ENCODE measurements around the gene DCST2.

Gene DCST2

DNA sequence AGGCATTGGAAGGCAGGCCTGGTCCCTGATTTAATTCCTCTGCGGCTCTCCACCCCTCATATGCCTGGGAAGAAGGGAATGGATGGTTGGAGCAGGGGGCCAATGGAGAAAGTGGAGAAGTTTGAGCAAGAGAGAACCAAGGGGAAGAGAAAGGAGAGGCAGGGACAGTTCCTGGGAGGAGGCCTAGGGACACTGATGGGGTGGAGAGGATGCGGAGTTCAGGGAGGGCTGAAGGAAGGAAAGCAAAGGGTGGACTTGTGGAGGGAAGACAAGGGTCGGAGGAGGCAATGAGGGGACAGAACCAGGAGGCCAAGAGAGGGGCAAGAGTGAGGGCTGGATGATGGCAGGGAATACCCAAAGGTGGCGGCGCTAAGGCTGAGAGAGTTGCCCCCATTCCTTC is 23.8 kb downstream of the DCST2 start:
- DNase-seq (ENCODE audit: low read depth), result no peak

DNA sequence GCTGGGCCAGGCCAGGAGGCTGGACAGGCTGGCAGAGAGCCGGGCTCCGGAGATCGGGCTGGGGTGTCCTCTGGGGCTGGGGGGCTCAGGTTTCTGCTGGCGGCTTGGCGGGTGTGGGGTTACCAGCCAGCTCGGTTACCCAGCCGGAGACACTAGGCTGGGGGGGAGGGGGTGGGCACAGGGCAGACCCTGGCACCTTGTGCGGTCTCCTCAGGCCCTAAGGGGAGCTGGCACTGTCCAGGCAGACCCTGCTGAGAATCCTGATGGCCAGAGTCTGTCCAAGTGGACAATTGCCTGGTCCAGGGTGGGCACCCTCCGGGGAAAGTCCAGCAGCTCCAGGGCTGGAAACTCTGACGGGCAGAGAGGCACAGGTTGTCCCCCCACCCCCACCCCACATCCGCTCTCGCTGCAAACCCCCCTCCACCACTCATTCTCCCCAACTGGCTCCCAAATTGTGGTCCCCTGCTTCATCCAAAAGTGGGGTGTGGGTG is 24.3 kb downstream of the DCST2 start:
- no peak for DNase-seq (ENCODE audit: low read depth)

DNA sequence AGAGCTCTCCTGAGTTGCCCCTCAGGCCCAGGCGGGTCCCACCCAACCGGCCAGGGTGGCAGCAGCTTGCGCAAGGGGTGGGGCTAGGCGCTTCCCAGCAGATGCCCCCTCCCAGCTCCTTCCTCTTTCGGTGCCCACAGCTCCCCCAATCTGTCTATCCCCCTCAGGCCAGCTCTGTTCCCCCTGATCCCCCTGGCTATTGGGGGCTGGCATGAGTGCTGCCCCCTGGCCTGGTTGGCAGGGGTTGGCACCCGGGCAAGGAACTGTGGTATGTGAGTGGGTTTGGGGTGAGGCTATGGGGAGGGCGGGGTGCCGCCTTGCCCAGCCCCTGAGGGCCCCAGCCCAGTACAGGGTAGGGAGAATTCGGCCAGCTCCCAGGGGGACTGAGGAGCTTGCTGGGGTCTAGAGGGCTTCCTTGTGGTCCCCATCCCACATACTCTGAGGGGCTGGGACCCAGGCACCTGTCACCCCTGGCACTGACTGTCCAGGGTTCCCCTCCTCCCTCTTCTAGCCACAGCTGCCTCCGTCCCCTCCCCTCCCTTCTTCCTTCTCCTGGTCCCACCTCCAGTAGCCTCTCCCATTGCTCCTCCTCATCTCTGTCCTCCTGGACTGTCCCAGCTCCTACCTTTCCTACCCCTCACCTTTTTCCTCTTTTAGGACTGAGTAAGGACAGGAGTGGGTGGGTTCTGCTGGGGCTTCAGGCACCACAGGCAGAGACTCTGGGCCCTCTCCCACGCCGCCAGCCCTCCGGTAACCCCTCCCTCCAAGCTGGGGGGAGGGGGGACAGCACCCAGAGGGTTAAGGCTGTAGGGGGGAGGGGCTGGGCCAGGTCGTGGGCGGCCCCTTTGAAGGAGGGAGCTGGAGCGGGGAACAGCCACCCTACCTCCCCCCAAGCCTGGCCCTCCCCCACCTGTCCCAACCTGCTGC is 25.3 kb downstream of the DCST2 start:
- no peak for DNase-seq (ENCODE audit: low read depth)

DNA sequence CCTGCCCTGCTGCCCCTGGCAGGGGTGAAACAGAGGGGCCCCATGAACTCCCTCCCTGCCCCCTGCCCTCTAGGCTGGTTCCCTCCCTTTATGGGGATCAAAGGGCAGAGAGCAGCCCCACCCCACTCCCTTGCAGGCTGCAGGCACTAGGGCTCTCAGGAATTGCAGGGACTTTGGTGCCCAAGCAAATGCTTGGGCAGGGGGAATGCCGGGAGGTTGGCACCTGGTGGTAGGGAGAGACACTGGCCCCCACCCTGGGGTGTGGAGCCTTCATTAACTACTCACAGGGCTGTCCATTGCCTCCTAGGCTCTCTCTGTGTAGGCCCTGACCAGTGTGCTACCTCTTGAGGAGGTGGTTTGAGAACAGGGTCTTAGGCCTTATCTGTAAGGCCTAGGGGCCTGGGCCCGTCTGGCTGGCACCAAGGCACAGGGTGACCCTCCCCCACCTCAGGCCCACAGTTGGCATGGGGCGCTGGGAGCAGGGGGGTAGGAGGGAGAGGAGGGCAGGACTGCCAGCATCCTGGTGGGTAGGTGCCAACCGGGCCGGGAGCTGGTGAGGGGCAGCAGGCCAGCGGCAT is 26.2 kb downstream of the DCST2 start:
- DNase-seq (ENCODE audit: low read depth), result no peak

DNA sequence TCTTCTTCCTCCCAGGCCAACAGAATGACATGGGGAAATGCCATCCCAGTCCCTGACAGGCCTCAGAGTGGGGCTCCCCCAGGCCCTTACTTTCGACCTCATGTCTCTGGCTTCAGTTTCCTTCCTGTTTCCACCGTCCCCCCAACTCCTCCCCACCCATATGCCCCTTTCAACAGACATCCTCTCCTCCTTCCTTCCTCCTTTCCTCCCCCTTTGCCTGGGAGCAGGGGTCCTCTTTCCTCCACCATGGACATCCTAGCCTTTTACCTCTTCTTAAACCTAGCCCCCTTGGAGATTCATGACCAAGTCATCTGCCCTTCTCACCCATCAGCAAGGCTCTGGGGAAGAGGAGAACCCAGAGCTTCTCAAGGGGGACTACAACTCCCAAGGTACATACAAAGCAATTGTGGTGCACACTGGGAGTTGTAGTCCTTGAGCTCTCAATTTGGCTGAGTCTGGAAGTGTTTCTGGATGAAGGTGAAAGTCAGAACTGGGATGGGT is 26.9 kb downstream of the DCST2 start:
- DNase-seq (ENCODE audit: low read depth), result no peak

DNA sequence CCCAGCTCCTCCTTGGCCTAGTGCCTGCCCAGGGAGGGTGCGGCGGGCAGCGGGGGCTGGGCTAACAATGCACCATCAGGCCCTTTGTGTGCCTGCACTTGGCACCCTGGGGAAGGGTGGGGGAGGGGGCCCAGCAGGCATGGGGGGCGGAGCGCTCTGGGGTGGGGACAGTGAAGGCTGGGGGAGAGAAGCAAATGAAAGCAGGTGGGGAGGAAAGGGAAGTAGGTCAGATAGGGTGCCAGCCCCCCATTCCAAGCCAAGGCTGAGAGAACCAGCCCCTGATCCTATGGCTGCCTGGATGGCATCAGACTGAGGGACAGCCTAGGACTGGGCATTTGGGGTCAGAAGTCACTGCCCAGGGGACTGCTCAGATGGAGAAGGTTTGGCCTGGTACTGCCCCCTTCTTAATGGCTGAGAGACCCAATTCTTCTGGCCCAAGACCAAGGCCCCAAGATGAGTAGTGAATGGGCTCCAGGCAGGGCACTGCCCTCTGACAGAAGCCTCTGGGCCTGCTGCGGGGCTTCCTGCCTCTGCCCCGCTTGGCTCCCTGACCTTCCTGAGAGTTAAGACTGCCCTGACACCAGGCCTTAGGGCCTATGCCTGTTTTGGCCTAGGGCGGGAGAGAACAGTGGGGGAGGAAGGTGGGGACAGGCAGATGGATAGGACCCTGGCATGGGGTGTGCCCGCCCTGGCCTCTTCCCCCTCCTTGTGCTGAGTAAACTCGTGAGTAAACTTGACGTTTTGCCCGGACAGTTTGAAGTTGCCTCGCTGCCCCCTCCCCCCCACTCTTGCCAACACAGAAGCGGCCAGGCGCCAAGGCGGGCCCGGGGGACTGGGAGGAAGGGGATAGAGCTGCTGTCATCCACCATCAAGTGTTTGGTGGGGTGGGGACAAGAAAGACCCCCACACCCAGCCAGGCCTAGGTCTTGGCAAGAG is 28.2 kb downstream of the DCST2 start:
- DNase-seq (ENCODE audit: low read depth), result no peak

DNA sequence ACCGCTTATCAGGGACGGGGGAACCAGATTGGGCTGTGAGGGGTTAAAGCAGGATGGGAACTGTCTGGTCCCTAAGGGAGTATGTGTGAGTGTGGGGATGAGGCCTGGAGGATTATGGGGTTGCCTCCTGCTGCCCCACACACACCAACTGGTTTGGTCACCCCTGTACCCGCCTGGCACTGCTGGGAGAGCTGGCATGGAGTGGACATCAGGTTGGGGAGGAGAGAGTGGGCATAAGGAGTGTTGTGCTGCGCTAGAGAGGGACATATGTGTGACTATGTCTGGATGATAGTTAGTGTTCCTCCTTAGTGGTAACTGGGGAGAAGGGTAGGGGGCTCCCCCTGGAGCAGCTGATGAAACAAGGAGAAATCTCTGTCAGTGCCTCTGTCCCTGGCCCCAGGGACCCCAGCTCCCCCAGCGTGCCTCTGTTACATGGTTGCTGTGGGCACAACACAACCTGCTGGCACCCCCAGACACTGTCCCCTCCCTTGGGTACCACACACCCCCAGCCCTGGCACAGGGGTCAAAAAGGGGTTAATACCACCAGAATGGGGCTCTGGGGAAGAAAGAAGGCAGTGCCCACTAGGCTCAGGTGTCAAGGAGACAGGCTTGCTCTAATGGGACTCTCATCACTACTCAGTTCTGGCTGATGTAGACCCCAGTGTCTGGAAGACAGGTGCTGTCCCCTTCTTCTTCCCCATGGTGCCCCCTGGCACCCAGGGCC is 29.1 kb downstream of the DCST2 start:
- no peak for DNase-seq (ENCODE audit: low read depth)

DNA sequence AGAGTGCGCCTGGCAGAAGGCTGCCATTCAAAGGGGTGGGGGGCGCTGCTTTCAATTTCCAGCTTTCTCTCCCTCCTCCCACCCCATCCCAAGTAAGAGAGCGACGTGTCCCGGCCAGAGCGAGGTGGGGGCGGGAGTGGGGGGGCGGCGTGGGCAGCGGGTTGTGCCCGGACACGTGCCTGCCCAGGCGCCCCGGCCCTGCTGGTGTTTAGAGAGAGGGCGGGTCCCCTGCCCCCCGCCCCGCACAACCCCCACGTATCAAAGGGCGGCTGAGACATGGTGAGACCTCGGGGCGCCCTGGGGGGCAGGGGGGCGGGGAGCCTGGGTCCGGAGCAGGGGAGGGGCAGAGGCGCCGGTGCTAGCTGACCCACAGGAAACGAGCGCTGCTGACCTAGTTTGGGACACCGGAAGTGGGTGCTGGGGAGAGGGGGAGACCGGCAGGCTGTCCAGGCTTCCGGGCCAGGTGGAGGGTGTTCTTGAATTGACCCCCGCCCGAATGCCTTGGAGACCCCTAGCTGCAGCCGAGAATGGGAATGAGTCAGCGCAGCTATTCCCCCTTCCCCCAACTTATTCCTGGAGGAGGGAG is 29.7 kb downstream of the DCST2 start:
- DNase-seq (ENCODE audit: low read depth), result no peak

DNA sequence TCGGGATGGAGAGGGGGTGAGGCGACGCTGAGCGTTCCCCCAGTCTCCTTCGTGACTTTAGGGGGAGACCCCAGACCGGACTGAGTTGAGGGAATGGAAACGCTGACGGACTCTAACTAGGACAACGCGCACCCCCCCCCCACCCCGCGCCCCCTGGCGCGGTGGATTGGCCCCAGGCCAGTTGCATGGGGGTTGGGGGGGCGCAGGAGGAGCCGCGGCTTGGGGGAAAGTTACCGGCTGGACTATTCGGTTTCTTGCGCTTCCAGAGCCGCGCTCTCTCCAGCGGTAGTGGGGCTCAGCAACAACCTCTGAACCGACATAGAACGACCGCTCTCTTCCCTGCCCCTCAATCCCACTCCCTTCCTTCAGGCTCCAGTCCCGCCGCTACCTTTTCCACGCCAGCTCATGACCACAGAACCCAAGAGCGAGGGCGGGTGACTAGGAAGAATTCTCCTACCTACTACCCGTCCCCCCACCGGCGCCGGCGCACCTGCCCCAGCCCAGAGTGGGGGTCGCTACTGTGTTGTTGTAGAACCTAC is 30.3 kb downstream of the DCST2 start:
- no peak for DNase-seq (ENCODE audit: low read depth)

DNA sequence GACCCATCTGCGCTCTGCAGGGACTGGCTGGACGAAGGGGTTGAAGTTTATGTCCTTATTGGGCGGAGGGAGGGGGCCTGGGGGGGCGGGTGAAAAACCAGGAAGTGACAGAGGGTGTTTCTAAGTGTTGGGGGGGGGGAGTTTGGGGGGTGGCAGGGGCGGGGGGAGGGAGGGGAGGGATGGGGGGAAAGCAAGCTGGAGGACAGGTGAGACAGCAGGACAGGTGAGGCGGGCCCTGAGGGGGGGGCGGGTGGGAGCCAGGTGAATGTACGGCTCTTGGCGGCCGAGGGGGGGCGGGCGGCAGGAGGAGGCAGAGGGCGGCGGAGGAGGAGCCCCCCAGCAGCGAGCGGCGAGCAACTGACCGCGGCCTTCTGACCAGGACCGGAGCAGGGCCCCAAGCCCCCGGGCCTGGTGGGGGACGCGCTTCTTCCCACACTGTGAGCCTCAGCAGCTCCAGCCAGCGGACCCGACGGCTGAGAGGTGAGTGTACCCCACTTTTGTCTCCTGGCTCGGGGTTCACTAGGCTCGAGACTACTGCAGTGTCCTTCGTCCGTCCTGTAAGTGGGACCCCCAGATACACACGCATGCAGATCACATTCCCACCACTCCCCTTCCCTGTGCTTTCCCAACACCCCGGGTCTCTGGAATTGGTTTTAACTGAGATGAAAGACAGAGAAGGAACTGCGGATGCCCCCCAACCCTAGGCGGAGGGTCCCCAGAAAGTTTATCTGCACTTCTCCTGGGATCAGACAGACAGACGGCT is 30.9 kb downstream of the DCST2 start, which contains the start of gene ZBTB7B:
Gene ZBTB7B, plus strand, starts transcription at position 339 of the 763 bp plus-strand sequence. CDS start 11,859 bp downstream, outside the sequence.
- DNase-seq (ENCODE audit: low read depth), result no peak

DNA sequence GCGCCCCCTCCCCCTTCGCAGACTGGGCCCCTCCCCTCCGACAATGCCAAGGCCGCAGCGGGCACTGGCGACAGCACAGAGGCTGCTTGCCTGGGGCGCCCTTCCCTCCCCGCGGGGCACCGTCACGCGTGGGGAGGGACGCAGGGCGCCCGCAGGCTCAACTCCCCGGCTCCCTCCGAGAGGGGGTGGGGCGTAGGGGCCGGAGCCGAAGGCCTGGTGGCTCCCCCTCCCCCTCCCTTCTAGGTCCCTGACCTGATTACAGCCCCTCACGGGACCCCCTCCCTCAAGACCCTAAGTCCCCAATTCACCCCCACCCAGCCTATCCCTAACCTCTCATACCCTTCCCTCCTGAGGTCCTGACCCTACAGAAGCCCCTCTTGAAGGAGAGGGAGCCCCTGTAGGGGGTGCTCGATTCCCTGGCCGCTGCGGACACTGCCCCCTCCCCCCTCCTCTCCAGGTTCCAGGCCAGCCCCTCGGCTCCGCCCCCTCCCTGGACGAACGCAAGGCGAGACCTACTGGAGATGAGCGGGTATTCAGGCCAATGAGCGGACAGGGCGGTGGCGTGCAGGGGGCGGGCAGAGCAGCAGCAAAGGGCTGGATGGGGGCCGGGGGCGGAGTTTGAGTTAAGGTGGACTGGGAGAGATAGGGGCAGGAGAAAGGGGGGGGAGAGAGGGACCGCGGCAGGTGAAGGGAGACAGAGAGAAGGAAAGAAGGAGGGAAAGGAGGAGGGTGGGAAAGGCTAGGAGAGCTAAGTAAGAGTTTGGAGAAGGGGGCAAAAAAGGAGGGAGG is 31.7 kb downstream of the DCST2 start:
- DNase-seq (ENCODE audit: low read depth), result peak; percentile 85

DNA sequence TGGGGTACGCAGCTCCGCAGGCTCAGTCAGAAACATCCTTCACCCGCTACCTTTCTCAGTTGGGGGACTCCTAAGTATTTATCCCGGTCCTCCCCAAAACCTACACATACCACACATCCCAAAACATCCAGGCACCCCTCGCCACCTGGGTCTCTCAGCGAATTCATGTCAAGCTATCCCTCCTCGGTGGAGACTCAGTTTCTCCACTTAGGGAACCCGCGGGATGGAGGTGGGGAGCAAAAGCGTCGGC is 32.2 kb downstream of the DCST2 start:
- DNase-seq (ENCODE audit: low read depth), result no peak

DNA sequence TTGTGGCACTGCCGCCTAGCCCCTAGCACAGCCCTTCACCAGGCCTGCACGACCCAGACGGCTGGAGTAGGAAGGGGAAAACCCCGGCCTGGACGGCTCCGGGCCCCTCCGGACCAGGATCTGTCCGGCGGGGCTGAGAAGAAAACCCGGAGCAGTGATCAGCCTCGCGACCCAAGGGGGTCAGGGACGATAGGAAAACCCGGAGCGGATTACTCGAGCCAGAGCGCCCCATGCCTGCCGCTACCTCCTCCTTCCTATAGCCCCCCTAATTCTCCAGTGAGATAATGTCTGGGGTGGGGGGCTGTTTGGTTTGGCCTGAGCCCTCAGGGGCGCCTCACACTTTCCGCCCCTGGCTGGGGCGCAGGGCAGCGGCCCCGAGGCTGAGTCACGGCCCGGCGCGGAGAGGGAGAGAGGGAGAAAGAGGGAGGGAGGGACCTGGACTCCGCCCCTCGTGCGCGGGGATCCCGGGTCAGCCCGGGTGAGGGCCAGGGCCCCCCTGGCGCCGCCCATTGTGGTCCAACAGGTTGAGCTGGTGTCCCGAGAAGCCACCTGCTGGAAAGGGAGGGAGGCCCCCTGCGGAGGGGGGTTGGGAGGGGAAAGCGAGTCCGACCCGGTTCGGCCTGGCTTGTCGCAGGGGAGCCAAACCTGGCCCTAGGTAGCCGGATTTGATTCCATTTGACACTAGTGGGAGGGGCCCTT is 32.7 kb downstream of the DCST2 start:
- DNase-seq (ENCODE audit: low read depth), result no peak

DNA sequence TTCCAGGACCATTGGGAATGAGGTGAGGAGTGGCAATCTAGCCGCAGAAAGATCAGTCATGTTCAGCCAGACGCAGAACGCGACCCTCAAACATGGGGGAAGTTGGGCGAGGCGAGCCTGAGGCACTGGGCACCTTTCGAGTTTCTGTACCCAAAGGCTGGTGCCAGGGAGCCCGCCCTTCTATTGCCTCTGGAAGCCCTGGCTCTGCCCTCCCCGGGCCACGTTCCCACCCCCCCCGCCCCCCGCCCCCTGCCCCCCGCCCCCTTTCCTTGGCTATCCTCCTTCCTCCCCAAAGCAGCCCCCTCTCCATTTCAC is 33.2 kb downstream of the DCST2 start:
- no peak for DNase-seq (ENCODE audit: low read depth)

DNA sequence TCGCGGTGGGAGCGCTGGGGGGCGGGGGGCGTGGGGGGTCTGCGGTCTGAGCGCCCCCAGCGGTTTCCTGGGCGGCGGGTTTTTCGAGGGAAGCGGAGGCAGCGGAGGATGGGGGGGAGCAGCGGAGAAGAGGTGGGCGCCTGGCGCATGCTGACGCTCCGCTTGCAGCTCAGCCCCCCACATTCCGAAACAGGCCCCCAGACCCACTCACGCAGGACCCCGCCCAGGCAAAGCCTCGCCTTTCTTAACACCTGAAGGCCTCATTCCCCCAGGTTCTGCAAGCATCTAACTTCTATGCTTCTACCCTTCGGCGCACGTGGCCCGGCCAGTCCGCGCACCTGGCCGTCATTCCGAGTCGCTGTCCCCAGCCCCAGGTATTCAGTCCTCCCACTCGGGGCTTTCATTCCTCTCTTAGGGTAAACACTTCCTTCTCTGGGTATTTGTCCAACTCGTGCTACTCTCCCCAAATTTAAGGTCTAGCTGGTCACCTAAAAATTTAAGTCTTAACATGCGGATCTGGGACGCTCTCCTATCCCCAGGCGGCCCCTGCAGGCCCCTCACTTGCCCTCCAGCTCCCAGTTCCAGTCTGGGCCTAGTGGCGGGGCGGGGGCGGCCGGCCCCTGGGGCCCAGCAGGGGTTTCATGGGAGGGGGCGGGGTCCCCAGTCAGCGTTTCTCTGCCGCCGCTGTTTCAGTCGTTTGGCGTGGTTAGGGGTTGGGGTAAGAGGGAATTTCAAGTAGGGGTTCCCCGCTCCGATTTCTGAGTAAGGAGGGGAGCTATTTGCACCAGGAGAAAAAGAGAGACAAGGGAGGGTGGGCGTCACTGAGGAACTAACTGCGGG is 33.8 kb downstream of the DCST2 start:
- DNase-seq (ENCODE audit: low read depth), result no peak

DNA sequence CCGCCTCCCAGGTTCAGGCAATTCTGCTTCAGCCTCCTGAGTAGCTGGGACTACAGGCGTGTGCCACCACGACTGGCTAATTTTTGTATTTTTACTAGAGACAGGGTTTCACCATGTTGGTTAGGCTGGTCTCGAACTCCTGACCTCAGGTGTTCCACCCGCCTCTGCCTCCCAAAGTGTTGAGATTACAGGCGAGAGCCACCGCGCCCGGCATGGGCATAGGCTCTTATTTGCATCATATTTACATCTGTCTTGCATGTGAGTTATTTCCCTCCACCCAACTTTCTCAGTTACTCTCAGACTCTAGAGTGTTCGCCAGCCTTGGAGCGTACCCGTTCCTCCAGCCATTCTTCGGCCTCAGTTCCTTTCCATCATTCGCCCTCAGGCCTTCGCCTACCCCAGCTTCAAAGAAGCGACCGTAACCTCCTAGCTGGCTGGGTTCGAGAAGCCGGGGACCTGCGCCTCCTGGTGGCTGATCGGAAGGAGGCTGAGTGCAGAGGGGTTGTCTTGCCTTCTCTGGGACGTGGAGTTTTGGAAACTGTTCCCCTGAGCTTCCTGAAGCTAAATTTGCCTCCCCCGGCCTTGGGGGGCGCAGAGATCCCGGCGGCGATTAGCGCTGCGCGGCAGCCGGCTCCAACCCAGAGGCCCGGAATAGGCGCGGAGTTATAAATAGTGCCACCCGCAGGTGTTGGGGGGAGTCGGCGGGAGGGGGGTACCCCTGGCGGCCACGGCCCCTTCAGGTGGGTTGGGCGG is 34.6 kb downstream of the DCST2 start:
- DNase-seq (ENCODE audit: low read depth), result no peak

DNA sequence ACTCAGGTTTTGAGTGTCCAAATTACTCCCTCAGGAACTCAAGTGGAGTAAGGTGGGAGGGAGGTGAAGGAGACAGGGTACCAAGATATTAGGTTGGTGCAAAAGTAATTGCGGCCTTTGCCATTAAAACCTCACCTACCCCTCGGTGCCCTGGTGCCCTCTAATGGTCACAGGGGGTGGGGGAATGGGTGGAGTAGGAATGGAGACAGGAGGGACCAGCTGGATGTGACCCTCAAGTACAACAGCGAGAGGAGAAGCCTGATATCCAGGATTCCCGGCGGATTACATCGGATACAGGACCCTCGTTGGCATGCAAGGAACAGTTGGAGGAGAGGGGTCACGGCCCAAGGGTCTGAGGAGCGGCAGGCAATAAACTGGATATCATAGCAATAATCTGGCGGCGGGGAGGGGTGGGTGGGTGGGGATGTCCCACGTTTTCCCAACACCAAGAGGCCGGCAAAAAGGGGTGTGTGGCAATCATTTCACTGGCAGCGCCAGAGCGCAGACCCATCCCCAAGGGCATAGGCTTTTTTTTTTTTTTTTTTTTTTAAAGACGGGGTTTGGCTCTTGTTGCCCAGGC is 35.3 kb downstream of the DCST2 start:
- DNase-seq (ENCODE audit: low read depth), result no peak

Measured in HS-5 (cell line).